GM21515 (cell line): Measurements from ENCODE around the gene PLGRKT.
"Not testable (repeated sequence)": the region's sequence is repeated elsewhere in the genome, so short reads cannot be mapped to it uniquely, and the experiment has no call there.

ENCODE experiments used
- ATAC-seq: cut with Tn5 transposase; IDR thresholded peaks from one replicate; pipeline ENCODE4 v1.9.1; 2021; ENCODE audit not compliant: unreplicated experiment

The PLGRKT gene

DNA sequence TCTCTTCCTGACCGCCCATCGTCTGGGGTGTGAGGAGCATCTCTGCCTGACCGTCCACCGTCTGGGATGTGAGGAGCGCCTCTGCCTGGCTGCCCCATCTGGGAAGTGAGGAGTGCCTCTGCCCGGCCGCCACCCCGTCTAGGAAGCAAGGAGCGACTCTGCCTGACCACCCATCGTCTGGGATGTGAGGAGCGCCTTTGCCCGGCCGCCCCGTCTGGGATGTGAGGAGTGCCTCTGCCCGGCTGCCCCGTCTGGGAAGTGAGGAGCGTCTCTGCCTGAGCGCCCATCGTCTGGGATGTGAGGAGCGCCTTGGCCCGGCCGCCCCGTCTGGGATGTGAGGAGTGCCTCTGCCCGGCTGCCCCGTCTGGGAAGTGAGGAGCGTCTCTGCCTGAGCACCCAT, 4.4 kb downstream of the PLGRKT start:
- ATAC-seq: not testable (repeated sequence)

DNA sequence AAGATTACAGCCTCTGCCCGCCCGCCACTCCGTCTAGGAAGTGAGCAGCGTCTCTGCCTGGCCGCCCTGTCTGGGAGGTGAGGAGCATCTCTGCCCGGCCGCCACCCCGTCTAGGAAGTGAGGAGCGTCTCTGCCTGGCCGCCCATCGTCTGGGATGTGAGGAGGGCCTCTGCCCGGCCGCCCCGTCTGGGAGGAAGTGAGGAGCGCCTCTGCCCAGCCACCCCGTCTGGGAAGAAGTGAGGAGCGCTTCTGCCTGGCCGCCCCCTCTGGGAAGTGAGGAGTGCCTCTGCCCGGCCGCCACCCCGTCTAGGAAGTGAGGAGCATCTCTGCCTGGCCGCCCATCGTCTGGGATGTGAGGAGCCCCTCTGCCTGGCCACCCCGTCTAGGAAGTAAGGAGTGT, 4.8 kb downstream of the PLGRKT start:
- not testable (repeated sequence) for ATAC-seq

DNA sequence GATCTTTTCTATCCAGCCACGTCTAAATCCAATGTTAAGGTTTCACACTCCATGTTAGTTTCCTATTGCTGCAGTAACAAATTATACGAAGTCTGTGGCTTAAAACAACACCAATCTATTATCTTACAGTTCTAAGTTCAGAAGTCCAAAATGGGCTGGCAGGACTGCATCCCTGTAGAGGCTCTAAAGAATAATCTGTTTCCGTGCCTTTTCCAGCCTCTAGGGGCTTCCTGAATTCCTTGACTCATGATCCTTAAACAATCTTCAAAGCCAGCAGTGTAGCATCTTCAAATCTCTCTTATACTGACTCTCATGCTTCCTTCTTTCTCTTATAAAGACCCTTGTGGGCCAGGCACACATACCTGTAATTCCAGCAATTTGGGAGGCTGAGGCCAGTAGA, 6.8 kb downstream of the PLGRKT start:
- ATAC-seq: no peak

DNA sequence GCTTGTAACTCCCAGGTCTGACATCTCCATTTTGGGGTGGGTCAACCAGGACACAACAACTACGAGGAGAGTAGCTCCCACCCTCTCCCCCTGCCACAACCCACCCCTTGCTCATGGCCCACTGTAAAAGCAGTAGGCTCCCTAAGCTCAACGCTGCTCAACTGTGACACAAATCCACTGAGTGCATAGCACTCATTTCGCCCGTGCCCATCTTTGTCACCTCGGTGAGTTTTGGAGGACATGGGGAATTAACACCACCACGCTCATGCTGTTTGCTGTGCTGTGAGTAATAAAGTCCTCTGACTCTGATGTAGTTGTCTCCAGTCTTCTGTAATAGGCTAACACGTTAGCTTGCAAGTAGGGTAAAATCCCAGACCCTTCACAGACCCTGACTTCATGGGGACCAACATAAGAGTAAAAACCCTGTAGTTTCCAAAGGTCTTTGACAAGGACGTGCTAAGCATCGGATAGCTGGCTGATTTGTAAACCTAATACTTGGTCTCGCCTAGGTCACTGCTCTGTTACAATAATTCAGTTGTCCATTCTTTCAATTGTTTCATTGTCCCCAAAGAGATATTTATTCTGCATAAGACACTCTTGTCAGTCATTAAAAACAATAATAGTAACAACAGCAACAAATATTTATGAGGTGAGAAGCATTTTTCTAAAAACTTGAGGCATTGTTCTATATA, 7.7 kb downstream of the PLGRKT start:
- ATAC-seq: no peak

DNA sequence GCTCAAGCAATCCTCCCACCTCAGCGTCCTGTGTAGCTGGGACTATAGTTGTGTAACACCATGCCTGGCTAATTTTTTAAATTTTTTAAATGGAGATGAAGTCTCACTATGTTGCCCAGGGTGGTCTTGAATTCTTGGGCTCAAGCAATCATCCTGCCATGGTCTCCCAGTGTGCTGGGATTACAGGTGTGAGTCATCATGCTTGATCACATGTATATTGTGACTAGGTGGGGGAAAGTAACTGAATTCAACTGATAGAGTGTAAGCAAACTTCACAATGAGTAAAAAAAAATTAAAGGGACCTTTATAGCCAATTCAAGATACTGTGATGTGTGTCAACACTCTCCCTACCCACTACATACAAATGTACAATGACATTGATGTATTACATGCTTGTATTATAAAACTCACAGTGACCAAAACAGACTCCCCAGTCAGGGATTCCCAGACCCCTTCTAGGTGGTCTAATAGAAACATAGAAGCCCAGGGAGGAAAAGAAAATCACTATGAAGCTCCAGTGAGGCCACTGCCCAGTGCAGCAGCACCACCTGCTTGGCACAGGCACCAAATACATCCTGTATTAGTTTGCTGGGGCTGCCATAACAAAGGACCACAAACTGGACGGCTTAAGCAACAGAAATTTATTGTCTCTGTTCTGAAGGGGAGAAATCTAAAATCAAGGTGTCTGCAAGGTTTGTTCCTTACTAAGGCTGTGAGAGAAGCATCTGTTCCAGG, 8.8 kb downstream of the PLGRKT start:
- ATAC-seq: no peak

DNA sequence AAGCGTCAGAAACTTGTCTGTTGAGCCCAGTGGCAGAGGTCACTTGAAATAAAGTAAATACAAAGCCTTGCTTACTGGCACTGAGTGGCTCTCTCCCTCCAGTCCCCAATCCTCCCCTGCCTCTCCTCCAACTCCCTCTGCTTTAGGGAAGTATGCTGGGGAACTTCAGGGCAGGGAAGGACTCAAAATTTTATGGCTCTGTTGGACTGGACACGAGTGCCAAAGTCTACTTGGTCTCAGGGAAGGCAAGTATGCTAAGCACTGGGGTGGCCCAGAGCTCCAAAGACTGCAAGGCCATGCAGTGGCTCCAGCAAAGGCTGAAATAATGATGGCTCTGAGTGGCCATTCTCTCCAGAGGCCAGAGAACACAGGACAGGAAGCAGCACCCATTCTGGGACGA, 9.6 kb downstream of the PLGRKT start:
- no peak for ATAC-seq

DNA sequence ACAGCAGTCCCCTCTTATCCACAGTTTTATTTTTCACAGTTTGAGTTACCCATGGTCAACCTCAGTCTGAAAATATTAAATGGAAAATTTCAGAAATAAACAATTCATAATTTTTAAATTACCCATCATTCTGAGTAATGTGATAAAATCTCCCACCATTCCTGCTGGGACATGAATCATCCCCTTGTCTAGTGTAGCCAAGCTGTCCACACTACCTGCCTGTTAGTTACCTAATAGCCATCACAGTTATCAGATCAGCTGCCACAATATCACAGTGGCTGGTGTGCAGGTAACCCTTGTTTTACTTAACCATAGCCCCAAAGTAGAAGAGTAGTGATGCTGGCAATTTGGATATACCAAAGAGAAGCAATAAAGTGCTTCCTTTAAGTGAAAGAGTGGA, 10.7 kb downstream of the PLGRKT start:
- no peak for ATAC-seq

DNA sequence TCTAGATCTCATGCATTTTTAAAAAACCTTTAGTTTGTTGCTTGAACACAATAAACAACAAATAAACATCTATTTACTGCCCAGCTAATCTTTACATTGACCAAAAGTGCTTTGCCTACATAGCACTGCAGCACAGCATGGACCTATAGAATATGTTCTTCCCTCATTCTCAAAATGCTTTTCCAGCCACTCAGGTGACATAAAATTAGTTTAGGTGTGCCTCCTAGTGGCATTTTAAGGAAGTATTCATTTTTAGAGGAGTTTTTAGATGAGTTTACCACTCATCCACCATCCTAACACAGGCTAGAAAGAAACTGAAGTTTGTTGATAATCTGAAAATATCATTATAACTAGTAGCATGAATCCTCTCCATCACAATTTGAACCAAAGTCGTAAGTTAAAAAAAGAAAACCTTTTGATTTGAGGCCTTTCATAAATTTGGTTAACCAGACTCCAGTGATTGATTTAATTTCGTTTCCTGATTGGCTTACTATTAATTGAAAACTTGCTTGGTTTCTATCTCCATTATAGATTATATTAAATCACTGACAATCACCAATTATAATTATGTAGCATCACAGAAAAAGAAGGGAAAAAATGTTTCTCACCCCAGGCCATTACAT, 12.6 kb downstream of the PLGRKT start:
- ATAC-seq: no peak

DNA sequence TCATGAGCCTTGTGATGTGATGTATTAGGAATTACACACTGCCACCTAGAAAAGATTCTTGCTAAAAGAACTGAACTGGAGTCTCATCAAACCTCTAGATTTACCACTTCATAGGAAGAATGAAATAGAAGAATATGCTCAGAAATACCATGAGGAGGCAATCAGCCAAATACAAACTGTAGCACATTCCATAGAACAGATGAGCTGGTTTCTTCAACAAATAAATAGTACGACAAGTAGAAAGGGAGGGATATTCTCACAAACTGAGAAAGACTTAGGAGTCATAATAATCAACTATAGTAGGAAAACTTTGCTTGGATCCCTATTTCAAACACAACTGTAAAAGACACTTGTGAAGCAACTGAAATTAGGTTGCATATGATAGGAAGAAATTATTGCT, 15.4 kb downstream of the PLGRKT start:
- ATAC-seq: no peak

DNA sequence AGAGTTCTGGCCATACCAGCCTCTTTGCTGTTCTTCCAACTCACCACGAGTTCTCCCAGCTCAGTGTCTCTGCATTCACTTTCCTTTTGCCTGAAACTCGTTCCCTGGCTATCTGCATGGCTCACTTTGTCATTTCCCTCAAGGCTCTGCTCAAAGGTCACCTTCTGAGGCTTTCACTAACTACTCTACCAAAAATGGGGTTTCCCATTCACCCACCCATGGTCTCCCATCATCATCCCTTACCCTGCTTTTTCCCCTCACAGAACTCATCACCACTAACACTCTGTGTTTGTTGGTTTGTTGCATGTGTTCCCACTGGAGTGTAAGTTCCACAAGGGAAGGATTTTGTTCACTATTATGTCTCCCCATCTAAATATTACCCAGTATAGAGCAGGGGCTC, 16.6 kb downstream of the PLGRKT start:
- ATAC-seq: no peak

DNA sequence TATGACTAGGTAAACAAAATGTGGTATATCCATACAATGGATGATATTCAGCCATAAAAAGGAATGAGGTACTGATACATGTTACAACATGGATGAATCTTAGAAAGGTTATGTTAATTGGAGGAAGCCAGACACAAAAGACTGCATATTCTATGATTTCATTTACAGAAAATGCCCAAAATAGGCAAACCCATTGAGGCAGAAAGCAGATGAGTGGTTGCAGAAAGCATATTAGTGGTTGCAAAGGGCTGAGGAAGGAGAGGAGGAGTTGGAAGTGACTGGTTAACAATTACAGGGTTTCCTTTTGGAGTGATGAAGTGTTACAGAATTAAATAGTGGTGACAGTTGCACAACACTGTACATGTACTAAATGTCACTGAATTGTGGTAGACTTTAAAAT, 17.7 kb downstream of the PLGRKT start:
- ATAC-seq: no peak

DNA sequence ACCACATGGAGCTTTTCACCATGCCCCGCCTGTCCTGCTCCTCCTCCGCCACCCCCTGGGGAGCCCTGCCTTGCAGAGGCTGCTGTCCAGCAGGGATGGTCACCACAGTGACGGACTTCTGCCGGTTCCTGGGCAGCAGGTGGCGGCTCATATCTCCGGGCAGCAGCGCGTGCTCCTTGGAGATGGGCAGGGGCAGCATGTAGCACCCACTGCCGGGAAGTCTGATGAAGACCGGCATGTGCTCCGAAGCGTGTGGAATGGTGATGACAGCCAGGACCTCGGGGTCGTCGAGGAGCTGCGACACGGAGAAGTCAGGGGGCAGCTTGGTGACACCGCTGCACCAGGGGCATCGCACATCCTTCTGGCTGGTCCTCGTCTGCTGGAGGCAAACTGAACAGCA, 19.2 kb downstream of the PLGRKT start:
- ATAC-seq: no peak

DNA sequence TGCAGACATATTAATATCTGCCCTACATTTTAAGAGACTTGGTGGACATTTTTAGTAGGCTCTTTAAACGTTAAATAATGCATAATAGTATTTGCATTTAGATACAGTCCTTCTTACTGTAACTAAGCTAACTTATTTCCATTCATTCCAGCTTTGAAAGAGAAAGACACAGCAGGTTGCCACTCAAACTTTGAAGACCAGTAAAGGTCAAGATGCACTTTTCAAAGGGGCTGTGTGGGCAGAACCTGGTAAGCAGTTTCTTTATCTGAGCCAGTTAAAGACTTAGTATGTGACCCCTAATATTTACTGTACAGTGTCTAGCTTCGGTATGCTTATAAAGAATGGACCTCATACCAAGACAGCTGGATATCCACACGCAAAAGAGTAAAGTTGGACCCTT, 20.8 kb downstream of the PLGRKT start:
- ATAC-seq: no peak

DNA sequence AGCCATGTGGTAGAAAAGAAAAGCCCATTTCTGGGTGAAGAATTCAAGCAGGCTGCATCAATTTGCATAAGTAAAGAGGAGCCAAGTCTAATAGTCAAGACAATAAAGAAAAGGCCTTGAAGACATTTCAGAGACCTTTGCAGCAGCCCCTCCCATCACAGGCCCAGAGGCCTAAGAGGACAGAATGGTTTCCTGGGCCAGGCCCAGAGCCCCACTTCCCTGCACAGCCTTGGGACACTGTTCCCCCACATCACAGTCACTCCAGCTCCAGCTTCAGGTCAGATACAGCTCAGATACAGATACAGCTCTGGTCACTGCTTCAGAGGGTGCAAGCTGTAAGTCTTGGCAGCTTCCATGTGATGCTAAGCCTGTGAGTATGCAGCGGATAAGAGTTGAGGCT, 29.1 kb downstream of the PLGRKT start:
- no peak for ATAC-seq

DNA sequence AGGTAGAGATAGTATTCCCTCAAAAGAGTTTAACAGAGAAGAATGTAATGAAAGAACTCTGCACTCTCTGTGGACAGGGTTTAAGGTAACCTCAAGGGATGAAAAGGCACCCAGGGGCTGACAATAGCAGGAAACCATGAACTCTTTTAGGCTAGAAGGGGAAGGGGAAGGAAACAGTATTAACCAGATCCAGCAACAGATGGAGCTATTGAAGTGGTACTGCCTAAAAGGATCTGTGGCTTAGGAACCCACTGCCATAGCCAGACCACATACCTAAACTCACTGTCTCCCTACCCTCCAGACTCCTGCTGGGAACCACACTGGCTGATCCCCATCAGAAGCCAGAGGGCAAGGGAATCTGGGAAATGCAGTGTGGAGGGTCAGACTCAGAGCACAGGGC, 35.5 kb downstream of the PLGRKT start:
- no peak for ATAC-seq

DNA sequence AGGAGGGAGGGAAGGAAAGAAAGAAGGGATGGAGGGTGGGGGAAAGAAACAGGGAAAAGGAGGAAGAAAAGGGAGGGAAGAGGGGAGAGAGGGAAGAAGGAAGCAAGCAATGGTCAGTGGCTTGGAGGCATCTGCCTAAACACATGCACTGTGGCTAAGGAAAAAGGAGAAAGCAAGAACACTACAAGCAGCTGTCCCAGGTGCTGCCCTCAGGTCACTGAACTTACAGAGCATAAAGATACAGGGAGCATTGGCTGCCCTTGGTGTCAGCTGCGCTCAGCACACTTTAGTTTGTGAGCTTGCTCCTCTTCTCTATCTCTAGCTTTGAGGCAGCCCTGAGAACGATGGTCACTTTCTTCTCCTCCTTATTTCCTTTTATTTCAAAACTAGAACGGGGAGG, 40.2 kb downstream of the PLGRKT start:
- not testable (repeated sequence) for ATAC-seq

DNA sequence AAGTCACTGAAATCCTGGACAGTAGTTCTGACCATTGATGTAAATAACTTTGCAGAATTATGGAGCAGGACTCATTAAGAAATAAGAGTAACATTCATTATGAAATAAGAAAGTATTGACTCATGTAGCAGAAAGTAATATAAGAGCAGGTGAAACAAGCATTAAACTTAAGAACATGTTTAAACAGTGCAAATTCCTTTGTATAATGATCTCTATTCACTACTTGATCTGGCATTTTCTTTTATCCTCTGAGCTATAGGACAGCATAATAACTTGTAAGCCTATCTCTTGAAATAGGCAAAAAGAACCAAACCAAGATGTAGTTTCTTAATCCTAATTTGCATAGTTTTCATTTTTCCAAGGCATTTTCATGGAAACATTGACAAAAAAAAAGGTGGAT, 42.3 kb downstream of the PLGRKT start:
- ATAC-seq: no peak

DNA sequence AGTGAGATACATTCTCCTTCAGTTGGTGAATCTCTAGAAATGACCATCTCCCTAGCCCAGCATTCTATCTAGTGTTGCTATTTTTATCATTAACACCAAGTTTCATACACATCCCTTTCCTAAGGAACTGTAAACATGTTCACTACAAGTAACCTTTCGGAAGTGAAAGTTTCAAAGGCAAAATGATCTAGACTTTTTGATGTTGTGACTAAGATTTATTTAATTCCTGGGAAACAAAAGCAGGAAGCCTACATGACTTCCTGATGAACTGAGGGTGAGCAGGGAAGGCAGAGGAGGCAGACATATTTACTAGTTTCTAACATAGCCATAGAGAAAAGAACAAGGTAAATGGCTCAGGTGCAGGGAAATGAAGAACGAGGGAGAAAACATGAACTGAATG, 43.7 kb downstream of the PLGRKT start:
- ATAC-seq: not testable (repeated sequence)

DNA sequence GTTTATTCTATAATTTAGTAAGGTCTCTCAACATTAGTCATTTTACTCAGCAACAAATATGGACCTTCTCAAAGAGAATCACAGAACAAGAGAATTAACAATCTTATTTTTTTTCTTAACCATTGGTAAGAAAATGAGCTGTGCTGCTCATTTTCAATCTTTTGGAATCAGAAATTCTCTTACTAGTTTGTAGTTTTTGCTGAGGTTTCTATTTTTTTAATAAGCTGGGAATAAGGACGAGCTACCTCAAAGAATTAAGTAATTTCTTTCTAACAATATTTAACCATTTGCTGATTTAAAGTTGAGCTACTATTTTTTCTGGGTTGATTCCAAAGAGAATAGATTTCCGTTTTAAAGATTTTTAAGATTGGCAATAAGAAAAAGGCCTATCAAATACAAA, 44.2 kb downstream of the PLGRKT start:
- no peak for ATAC-seq

DNA sequence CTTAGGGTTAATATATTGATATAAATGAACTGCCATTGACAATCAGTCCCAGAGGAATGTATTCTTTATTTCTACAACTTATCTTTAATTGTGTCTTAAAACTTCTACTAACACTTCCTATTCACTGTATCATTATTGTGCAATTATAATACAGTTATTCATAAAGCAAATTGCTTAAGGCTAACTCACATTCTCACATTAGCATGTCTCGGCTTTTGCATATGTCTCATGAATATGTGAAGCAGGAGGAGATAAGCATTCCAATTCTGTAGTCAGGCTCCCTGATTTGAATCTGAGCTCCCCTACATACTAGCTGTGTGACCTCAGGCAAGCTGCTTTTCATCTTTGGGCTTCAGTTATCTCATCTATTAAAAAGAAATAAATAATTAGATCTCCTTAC, 45.4 kb downstream of the PLGRKT start:
- no peak for ATAC-seq

DNA sequence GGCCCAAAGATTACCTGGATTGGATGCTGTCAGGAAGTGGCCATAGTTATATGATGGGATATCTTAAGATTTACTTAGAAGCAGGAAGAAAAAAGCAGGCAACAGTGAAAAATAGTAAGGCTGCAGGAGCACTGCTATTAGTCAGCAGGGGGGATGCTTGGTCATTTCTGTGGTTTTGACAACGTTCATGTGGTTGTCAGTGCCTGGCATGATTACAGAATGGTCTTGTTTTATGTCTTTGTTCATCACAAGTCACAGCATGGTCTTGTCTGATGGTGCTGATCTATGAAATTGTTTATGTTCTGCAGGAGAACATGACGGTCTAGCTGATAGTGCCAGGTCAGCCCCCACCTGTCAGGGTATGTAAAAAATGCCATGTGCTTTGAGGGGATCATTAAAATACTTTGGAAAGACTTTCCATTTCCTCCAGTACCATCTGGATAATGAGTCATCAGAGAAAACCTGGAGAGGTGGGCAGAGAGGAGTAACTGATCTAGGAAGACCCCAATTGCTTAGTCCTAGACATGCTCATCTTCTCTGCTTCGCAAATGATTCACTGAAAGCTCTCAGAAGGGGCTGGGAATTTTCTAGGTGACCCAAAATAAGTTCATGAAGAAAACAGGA, 48.5 kb downstream of the PLGRKT start:
- ATAC-seq: no peak
